ENCODE results near the gene VASP.

The VASP gene

DNA sequence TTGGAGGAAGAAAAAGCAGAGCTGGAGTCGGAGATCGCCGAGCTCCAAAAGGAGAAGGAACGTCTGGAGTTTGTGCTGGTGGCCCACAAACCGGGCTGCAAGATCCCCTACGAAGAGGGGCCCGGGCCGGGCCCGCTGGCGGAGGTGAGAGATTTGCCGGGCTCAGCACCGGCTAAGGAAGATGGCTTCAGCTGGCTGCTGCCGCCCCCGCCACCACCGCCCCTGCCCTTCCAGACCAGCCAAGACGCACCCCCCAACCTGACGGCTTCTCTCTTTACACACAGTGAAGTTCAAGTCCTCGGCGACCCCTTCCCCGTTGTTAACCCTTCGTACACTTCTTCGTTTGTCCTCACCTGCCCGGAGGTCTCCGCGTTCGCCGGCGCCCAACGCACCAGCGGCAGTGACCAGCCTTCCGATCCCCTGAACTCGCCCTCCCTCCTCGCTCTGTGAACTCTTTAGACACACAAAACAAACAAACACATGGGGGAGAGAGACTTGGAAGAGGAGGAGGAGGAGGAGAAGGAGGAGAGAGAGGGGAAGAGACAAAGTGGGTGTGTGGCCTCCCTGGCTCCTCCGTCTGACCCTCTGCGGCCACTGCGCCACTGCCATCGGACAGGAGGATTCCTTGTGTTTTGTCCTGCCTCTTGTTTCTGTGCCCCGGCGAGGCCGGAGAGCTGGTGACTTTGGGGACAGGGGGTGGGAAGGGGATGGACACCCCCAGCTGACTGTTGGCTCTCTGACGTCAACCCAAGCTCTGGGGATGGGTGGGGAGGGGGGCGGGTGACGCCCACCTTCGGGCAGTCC, 34.5 kb upstream of the VASP start:
- H3K36me3 ChIP-seq, result no peaks in the 10 kb centered on the region
- H3K9me3 ChIP-seq, result no peaks in the 10 kb centered on the region
- H3K27me3 ChIP-seq, result peaks cover 35% of the 10 kb centered on the region
- no peak for DNase-seq
- no peak overlapping the region for H3K4me3 ChIP-seq (ENCODE audit: low read depth, low read length)
- H3K4me1 ChIP-seq, result no peaks in the 10 kb centered on the region; the same call in 1 of the 2 replicates
- TF ChIP-seq, protein P1, sequence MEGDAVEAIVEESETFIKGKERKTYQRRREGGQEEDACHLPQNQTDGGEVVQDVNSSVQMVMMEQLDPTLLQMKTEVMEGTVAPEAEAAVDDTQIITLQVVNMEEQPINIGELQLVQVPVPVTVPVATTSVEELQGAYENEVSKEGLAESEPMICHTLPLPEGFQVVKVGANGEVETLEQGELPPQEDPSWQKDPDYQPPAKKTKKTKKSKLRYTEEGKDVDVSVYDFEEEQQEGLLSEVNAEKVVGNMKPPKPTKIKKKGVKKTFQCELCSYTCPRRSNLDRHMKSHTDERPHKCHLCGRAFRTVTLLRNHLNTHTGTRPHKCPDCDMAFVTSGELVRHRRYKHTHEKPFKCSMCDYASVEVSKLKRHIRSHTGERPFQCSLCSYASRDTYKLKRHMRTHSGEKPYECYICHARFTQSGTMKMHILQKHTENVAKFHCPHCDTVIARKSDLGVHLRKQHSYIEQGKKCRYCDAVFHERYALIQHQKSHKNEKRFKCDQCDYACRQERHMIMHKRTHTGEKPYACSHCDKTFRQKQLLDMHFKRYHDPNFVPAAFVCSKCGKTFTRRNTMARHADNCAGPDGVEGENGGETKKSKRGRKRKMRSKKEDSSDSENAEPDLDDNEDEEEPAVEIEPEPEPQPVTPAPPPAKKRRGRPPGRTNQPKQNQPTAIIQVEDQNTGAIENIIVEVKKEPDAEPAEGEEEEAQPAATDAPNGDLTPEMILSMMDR (IDR thresholded peaks at IDR 0.05; ENCODE audit: low read depth, low read length), result no peak

DNA sequence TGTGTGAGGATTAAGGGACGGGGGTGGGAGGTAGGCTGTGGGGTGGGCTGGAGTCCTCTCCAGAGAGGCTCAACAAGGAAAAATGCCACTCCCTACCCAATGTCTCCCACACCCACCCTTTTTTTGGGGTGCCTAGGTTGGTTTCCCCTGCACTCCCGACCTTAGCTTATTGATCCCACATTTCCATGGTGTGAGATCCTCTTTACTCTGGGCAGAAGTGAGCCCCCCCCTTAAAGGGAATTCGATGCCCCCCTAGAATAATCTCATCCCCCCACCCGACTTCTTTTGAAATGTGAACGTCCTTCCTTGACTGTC, 34.0 kb upstream of the VASP start:
- peaks cover 3% of the 10 kb centered on the region; the same call in 1 of the 2 replicates for H3K4me1 ChIP-seq
- H3K36me3 ChIP-seq, result no peaks in the 10 kb centered on the region
- no peak overlapping the region for H3K4me3 ChIP-seq (ENCODE audit: low read depth, low read length)
- DNase-seq, result no peak
- TF ChIP-seq, protein P1 (IDR thresholded peaks at IDR 0.05; ENCODE audit: low read depth, low read length), result no peak
- H3K27me3 ChIP-seq, result peaks cover 35% of the 10 kb centered on the region
- H3K9me3 ChIP-seq, result no peaks in the 10 kb centered on the region

DNA sequence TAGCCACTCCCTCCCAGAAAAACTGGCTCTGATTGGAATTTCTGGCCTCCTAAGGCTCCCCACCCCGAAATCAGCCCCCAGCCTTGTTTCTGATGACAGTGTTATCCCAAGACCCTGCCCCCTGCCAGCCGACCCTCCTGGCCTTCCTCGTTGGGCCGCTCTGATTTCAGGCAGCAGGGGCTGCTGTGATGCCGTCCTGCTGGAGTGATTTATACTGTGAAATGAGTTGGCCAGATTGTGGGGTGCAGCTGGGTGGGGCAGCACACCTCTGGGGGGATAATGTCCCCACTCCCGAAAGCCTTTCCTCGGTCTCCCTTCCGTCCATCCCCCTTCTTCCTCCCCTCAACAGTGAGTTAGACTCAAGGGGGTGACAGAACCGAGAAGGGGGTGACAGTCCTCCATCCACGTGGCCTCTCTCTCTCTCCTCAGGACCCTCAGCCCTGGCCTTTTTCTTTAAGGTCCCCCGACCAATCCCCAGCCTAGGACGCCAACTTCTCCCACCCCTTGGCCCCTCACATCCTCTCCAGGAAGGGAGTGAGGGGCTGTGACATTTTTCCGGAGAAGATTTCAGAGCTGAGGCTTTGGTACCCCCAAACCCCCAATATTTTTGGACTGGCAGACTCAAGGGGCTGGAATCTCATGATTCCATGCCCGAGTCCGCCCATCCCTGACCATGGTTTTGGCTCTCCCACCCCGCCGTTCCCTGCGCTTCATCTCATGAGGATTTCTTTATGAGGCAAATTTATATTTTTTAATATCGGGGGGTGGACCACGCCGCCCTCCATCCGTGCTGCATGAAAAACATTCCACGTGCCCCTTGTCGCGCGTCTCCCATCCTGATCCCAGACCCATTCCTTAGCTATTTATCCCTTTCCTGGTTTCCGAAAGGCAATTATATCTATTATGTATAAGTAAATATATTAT, 33.3 kb upstream of the VASP start:
- peaks cover 3% of the 10 kb centered on the region; the same call in 1 of the 2 replicates for H3K4me1 ChIP-seq
- DNase-seq, result no peak
- H3K36me3 ChIP-seq, result no peaks in the 10 kb centered on the region
- peaks cover 35% of the 10 kb centered on the region for H3K27me3 ChIP-seq
- TF ChIP-seq, protein P1 (IDR thresholded peaks at IDR 0.05; ENCODE audit: low read depth, low read length), result no peak
- no peak overlapping the region for H3K4me3 ChIP-seq (ENCODE audit: low read depth, low read length)
- H3K9me3 ChIP-seq, result no peaks in the 10 kb centered on the region

DNA sequence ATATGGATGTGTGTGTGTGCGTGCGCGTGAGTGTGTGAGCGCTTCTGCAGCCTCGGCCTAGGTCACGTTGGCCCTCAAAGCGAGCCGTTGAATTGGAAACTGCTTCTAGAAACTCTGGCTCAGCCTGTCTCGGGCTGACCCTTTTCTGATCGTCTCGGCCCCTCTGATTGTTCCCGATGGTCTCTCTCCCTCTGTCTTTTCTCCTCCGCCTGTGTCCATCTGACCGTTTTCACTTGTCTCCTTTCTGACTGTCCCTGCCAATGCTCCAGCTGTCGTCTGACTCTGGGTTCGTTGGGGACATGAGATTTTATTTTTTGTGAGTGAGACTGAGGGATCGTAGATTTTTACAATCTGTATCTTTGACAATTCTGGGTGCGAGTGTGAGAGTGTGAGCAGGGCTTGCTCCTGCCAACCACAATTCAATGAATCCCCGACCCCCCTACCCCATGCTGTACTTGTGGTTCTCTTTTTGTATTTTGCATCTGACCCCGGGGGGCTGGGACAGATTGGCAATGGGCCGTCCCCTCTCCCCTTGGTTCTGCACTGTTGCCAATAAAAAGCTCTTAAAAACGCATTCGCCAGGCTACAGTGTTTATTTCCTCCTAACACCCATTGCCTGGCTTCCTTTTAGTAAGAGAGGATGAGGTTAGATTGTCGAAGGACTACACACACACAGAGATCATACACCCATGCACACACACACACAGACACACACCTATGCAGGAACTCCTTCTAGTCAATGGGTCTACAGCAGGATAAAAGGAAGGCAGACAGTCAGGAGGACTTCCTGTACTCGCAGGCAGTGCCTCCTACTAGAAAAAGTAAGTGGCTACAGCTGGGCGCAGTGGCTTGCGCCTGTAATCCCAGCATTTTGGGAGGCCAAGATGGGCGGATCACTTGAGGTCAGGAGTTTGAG, 32.4 kb upstream of the VASP start:
- no peak for DNase-seq
- H3K36me3 ChIP-seq, result no peaks in the 10 kb centered on the region
- H3K4me1 ChIP-seq, result peaks cover 3% of the 10 kb centered on the region; the same call in 1 of the 2 replicates
- H3K4me3 ChIP-seq (ENCODE audit: low read depth, low read length), result no peak overlapping the region
- H3K27me3 ChIP-seq, result peaks cover 35% of the 10 kb centered on the region
- no peaks in the 10 kb centered on the region for H3K9me3 ChIP-seq
- TF ChIP-seq, protein P1 (IDR thresholded peaks at IDR 0.05; ENCODE audit: low read depth, low read length), result no peak

DNA sequence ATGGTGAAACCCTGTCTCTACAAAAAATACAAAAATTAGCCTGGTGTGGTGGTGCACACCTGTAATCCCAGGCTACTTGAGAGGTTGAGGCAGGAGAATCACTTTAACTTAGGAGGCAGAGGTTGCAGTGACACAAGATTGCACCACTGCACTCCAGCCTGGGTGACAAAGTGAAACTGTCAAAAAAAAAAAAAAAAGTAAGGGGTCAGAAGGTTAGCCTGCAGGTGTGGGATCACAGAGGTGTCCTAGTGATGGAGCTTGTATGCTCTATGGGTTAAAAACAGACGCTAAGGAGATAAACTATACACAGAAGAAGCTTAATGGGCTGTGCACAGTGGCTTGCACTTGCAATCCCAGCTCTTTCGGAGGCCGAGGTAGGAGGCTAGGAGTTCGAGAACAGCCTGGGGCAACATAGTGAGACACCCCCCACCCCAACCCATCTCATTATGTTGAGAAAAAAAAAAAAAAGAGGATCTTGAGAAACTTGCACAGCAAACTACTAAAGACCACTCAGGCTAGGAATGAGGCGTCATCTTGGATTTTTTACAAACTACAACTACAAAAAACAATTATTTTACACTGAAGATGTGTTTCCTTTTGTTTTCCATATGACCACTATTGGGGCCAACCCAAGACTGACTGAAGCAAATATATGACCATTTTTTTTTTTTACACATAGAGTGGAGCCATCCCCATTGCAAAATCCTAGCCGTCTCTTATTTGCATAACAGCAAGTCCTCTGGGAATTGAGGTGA, 31.6 kb upstream of the VASP start:
- Histone ChIP-seq H3K9me3 (no peaks in the 10 kb centered on the region), H3K4me1 (peaks cover 3% of the 10 kb centered on the region; the same call in 1 of the 2 replicates), H3K27me3 (peaks cover 35% of the 10 kb centered on the region), H3K36me3 (no peaks in the 10 kb centered on the region), H3K4me3 (ENCODE audit: low read depth, low read length) (no peak overlapping the region)
- TF ChIP-seq, protein P1 (IDR thresholded peaks at IDR 0.05; ENCODE audit: low read depth, low read length), result no peak
- DNase-seq, result no peak
